Measurements from ENCODE around the gene GNPTAB.

Gene GNPTAB

GRCh38 chr12:101804409-101804808, 26.4 kb downstream of the GNPTAB start:
- DNase-seq (ENCODE audit: low read depth in 2 of 2): no peak

GRCh38 chr12:101803978-101804377, 26.8 kb downstream of the GNPTAB start:
- DNase-seq (ENCODE audit: low read depth in 2 of 2): no peak

- DNase-seq (ENCODE audit: low read depth in 2 of 2): no peak
These were observed 28.3 kb downstream of the GNPTAB start for GRCh38 chr12:101802486-101802885.

- no peak for DNase-seq (ENCODE audit: low read depth in 2 of 2)
These were observed 31.0 kb downstream of the GNPTAB start for GRCh38 chr12:101799774-101800173.

GRCh38 chr12:101795786-101796185, 35.0 kb downstream of the GNPTAB start:
- DNase-seq (ENCODE audit: low read depth in 2 of 2): no peak

- DNase-seq (ENCODE audit: low read depth in 2 of 2): no peak
These were observed 35.7 kb downstream of the GNPTAB start for GRCh38 chr12:101795013-101795412.

GRCh38 chr12:101794574-101794973, 36.2 kb downstream of the GNPTAB start:
- DNase-seq (ENCODE audit: low read depth in 2 of 2): no peak

GRCh38 chr12:101793401-101793800, 37.4 kb downstream of the GNPTAB start:
- no peak for DNase-seq (ENCODE audit: low read depth in 2 of 2)

GRCh38 chr12:101792046-101792931, 38.5 kb downstream of the GNPTAB start:
- no peak for DNase-seq (ENCODE audit: low read depth in 2 of 2)

GRCh38 chr12:101789171-101789570, 41.6 kb downstream of the GNPTAB start:
- DNase-seq (ENCODE audit: low read depth in 2 of 2): no peak

GRCh38 chr12:101785671-101786070, 45.1 kb downstream of the GNPTAB start:
- DNase-seq (ENCODE audit: low read depth in 2 of 2): no peak

GRCh38 chr12:101784376-101784775, 46.4 kb downstream of the GNPTAB start:
- DNase-seq (ENCODE audit: low read depth in 2 of 2): no peak

- DNase-seq (ENCODE audit: low read depth in 2 of 2): no peak
These were observed 46.9 kb downstream of the GNPTAB start for GRCh38 chr12:101783838-101784237.

GRCh38 chr12:101783150-101783549, 47.6 kb downstream of the GNPTAB start:
- no peak for DNase-seq (ENCODE audit: low read depth in 2 of 2)

- DNase-seq (ENCODE audit: low read depth in 2 of 2): peak; percentile 11 to 17
These were observed 48.5 kb downstream of the GNPTAB start for GRCh38 chr12:101782273-101782731.

GRCh38 chr12:101781834-101782233, 48.9 kb downstream of the GNPTAB start:
- no peak for DNase-seq (ENCODE audit: low read depth in 2 of 2)

GRCh38 chr12:101780599-101780998, 50.2 kb downstream of the GNPTAB start:
- no peak for DNase-seq (ENCODE audit: low read depth in 2 of 2)

- no peak for DNase-seq (ENCODE audit: low read depth in 2 of 2)
These were observed 51.1 kb downstream of the GNPTAB start for GRCh38 chr12:101779626-101780025.

- DNase-seq (ENCODE audit: low read depth in 2 of 2): no peak
These were observed 51.6 kb downstream of the GNPTAB start for GRCh38 chr12:101779200-101779599.

GRCh38 chr12:101777978-101778377, 52.8 kb downstream of the GNPTAB start:
- no peak for DNase-seq (ENCODE audit: low read depth in 2 of 2)

GRCh38 chr12:101777485-101777884, 53.3 kb downstream of the GNPTAB start:
- DNase-seq (ENCODE audit: low read depth in 2 of 2): no peak

- no peak for DNase-seq (ENCODE audit: low read depth in 2 of 2)
These were observed 54.9 kb downstream of the GNPTAB start for GRCh38 chr12:101775816-101776215.

GRCh38 chr12:101773650-101774162, 57.1 kb downstream of the GNPTAB start:
- DNase-seq (ENCODE audit: low read depth in 2 of 2): peak; percentile 30 to 34
